SH-SY5Y (cell line): ENCODE data around the gene AVPR1B.

Experiments used
- GATA2 ChIP-seq: IDR thresholded peaks from 2 replicates; pipeline ENCODE4 v1.6.1; 2011; ENCODE audit warnings: mild to moderate bottlenecking, low read depth, low read length
- GATA3 ChIP-seq: IDR thresholded peaks from 2 replicates; pipeline ENCODE4 v1.6.1; 2011; ENCODE audit warnings: low read depth, mild to moderate bottlenecking, low read length, moderate library complexity

DNA sequence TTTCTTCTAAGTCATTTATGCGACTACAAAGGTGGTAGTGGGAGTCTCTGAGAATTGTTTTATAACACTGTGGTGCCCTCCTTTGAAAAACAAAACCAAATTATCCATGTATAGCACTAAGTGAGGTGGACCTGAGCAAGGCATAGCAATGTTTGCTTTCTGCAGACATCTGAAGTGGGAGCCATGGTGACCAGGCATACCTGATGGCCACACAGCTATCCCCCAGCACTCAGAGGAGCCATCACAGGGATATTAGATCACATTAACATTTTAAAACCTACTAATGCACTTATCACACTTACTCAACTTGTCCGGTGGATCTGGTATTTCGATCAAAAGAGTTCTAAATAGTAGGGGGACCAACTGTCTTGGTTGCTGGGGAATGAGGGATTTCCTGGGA lies 24.8 kb upstream of the AVPR1B start:
- TF ChIP-seq GATA2 (no peak), GATA3 (no peak)
